HG02973 (cell line): ENCODE data around the gene C1QTNF3.
A peak's percentile ranks its signal among the peaks of the same experiment; 100 is the strongest.
"Not testable (repeated sequence)": the region's sequence is repeated elsewhere in the genome, so short reads cannot be mapped to it uniquely, and the experiment has no call there.

Source experiments
- ATAC-seq: cut with Tn5 transposase; IDR thresholded peaks from one replicate; pipeline ENCODE4 v1.9.1; 2021; ENCODE audit warnings: moderate library complexity; ENCODE audit not compliant: unreplicated experiment

The C1QTNF3 gene

GRCh38 chr5:34051374-34051980 is 8.5 kb upstream of the C1QTNF3 start:
- ATAC-seq: no peak

- ATAC-seq: no peak
These were observed 5.0 kb upstream of the C1QTNF3 start for GRCh38 chr5:34047774-34048572.

- ATAC-seq: no peak
These were observed 4.1 kb upstream of the C1QTNF3 start for GRCh38 chr5:34047143-34047542.

- no peak for ATAC-seq
These were observed 3.0 kb upstream of the C1QTNF3 start for GRCh38 chr5:34045996-34046395.

GRCh38 chr5:34045023-34045422 is 2.0 kb upstream of the C1QTNF3 start:
- ATAC-seq: no peak

GRCh38 chr5:34042321-34042720 is 692 bp downstream of the C1QTNF3 start:
- ATAC-seq: no peak

- no peak for ATAC-seq
These were observed 1.6 kb downstream of the C1QTNF3 start for GRCh38 chr5:34041247-34041972.

- no peak for ATAC-seq
These were observed 2.5 kb downstream of the C1QTNF3 start for GRCh38 chr5:34040472-34040871.

GRCh38 chr5:34039398-34040157 is 3.4 kb downstream of the C1QTNF3 start:
- no peak for ATAC-seq

GRCh38 chr5:34038838-34039237 is 4.2 kb downstream of the C1QTNF3 start:
- no peak for ATAC-seq

- no peak for ATAC-seq
These were observed 4.6 kb downstream of the C1QTNF3 start for GRCh38 chr5:34038390-34038789.

GRCh38 chr5:34037726-34038125 is 5.3 kb downstream of the C1QTNF3 start:
- no peak for ATAC-seq

GRCh38 chr5:34035756-34036155 is 7.3 kb downstream of the C1QTNF3 start:
- no peak for ATAC-seq

GRCh38 chr5:34034534-34035327 is 8.3 kb downstream of the C1QTNF3 start:
- ATAC-seq: peak; percentile 66

- no peak for ATAC-seq
These were observed 11.0 kb downstream of the C1QTNF3 start for GRCh38 chr5:34031966-34032365.

GRCh38 chr5:34031117-34031516 is 11.9 kb downstream of the C1QTNF3 start:
- no peak for ATAC-seq

GRCh38 chr5:34030585-34030984 is 12.4 kb downstream of the C1QTNF3 start:
- not testable (repeated sequence) for ATAC-seq

GRCh38 chr5:34030048-34030447 is 13.0 kb downstream of the C1QTNF3 start:
- ATAC-seq: no peak

GRCh38 chr5:34028349-34028748 is 14.7 kb downstream of the C1QTNF3 start:
- ATAC-seq: no peak

GRCh38 chr5:34026089-34026761 is 16.8 kb downstream of the C1QTNF3 start:
- no peak for ATAC-seq
